PC-3 (cell line): ENCODE measurements around the gene DSEL.

ENCODE experiments used
- EZH2phosphoT487 ChIP-seq: fragments of 300-600 bp; sonication (generic); IDR thresholded peaks from 2 replicates; pipeline ENCODE4 v1.6.1; 2018; ENCODE audit warnings: mild to moderate bottlenecking, antibody characterized with exemption, low read length, borderline replicate concordance
- TF ChIP-seq, protein P1 (sequence below): fragments of 300-600 bp; sonication (generic); conservative IDR thresholded peaks from 2 replicates; pipeline ENCODE4 v1.5.1; 2017; ENCODE audit warnings: antibody characterized with exemption, low read depth, mild to moderate bottlenecking, low read length

DNA sequence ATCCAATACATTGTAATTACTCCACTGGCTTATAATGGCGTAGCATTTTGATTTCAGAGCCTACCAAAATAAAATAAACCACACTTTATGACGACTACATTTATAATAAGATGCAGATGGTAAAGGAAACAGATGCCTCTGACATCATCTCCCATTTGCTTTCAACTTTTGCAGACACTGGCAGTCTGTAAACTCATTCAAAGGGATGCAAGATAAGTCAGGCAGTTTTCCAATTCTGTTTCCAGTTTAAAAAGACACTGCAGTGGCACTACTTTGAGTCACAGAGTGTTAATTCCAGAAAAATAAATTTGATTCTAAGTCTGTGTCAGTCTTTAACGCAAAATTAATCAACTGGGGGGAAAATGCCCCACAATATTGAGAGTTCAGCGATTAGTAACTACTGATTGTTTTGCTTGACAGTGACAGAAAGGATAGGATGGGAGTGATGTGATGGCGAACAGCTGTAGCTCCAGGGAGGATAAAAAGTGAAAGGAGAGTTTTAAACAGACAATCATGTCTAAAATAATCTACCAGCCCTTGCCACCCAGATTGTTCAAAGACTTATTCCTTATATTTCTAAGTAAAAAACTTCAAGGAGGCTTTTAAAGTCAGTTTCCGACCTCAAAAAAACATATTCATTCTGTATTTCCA lies 6.7 kb downstream of the DSEL start:
- TF ChIP-seq, protein P1, sequence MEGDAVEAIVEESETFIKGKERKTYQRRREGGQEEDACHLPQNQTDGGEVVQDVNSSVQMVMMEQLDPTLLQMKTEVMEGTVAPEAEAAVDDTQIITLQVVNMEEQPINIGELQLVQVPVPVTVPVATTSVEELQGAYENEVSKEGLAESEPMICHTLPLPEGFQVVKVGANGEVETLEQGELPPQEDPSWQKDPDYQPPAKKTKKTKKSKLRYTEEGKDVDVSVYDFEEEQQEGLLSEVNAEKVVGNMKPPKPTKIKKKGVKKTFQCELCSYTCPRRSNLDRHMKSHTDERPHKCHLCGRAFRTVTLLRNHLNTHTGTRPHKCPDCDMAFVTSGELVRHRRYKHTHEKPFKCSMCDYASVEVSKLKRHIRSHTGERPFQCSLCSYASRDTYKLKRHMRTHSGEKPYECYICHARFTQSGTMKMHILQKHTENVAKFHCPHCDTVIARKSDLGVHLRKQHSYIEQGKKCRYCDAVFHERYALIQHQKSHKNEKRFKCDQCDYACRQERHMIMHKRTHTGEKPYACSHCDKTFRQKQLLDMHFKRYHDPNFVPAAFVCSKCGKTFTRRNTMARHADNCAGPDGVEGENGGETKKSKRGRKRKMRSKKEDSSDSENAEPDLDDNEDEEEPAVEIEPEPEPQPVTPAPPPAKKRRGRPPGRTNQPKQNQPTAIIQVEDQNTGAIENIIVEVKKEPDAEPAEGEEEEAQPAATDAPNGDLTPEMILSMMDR, result no peak
- no peak for TF ChIP-seq EZH2phosphoT487
